Liver (tissue), 9 donors: ENCODE measurements around the gene MYOD1. TPM values are rescaled to one million over a fixed set of nuclear protein-coding genes. Genes with fewer than 3 reads are reported as not detected.

Experiments used
- DNase-seq: peaks from one replicate; pipeline ENCODE4 v3.0.0-alpha.2; 2017; ENCODE audit warnings: low spot score
- H3K27ac ChIP-seq, 2 donors: one replicate each; pipeline ENCODE4 v1.7.0; 2013; ENCODE audit warnings: inconsistent platforms in 2 of 2, low read length in 2 of 2, control low read depth in 1 of 2, low read depth in 1 of 2, mild to moderate bottlenecking in 1 of 2
- H3K27me3 ChIP-seq, 4 donors: one replicate each; pipeline versions ENCODE4 v1.6.1 to v1.7.0; 2013; ENCODE audit warnings: low read length in 3 of 4, inconsistent platforms in 1 of 4, mild to moderate bottlenecking in 1 of 4, moderate library complexity in 1 of 4; ENCODE audit not compliant: control insufficient read depth in 4 of 4, insufficient read depth in 4 of 4
- H3K36me3 ChIP-seq, 4 donors: one replicate each; pipeline versions ENCODE4 v1.6.1 to v1.7.0; 2013; ENCODE audit warnings: low read length in 3 of 4, mild to moderate bottlenecking in 3 of 4, low read depth in 1 of 4, moderate library complexity in 1 of 4; ENCODE audit not compliant: control insufficient read depth in 4 of 4, insufficient read depth in 3 of 4
- H3K4me1 ChIP-seq, 4 donors: one replicate each; pipeline versions ENCODE4 v1.6.1 to v1.7.0; 2013; ENCODE audit warnings: low read length in 3 of 4, mild to moderate bottlenecking in 3 of 4, moderate library complexity in 1 of 4; ENCODE audit not compliant: control insufficient read depth in 4 of 4, insufficient read depth in 4 of 4
- H3K4me3 ChIP-seq, 3 donors: one replicate each; pipeline versions ENCODE4 v1.6.1 to v1.7.0; 2013; ENCODE audit warnings: low read length in 3 of 3, control low read depth in 1 of 3, low read depth in 1 of 3, mild to moderate bottlenecking in 1 of 3
- H3K9ac ChIP-seq, 2 donors: one replicate each; pipeline ENCODE4 v1.7.0; 2013; ENCODE audit warnings: low read length in 2 of 2, mild to moderate bottlenecking in 2 of 2, moderate library complexity in 2 of 2, control low read depth in 1 of 2, low read depth in 1 of 2
- H3K9me3 ChIP-seq, 4 donors: one replicate each; pipeline versions ENCODE4 v1.6.1 to v1.7.0; 2013; ENCODE audit warnings: low read length in 3 of 4; ENCODE audit not compliant: control insufficient read depth in 4 of 4
- FOXA1 ChIP-seq: IDR thresholded peaks from 2 replicates; pipeline ENCODE4 v1.6.1; 2016; ENCODE audit warnings: antibody characterized with exemption
- FOXA2 ChIP-seq: IDR thresholded peaks from 2 replicates; pipeline ENCODE4 v1.6.1; 2016; ENCODE audit warnings: antibody characterized with exemption
- GABPA ChIP-seq, 2 donors: IDR thresholded peaks in 1 of 2; conservative IDR thresholded peaks in 1 of 2; 2 replicates each; pipeline ENCODE4 v1.6.1; 2016; ENCODE audit warnings: antibody characterized with exemption in 2 of 2, mild to moderate bottlenecking in 1 of 2, moderate library complexity in 1 of 2
- HNF4A ChIP-seq, 2 donors: conservative IDR thresholded peaks; 2 replicates each; pipeline ENCODE4 v1.6.1; 2016; ENCODE audit warnings: antibody characterized with exemption in 2 of 2, mild to moderate bottlenecking in 2 of 2
- HNF4G ChIP-seq: IDR thresholded peaks from 2 replicates; pipeline ENCODE4 v1.6.1; 2016; ENCODE audit warnings: antibody characterized with exemption
- JUND ChIP-seq, 2 donors: IDR thresholded peaks; 2 replicates each; pipeline ENCODE4 v1.6.1; 2016; ENCODE audit warnings: antibody characterized with exemption in 2 of 2
- NR2F2 ChIP-seq: IDR thresholded peaks from 2 replicates; pipeline ENCODE4 v1.6.1; 2016; ENCODE audit warnings: antibody characterized with exemption
- RAD21 ChIP-seq, 2 donors: IDR thresholded peaks; 2 replicates each; pipeline ENCODE4 v1.6.1; 2016; ENCODE audit warnings: antibody characterized with exemption in 2 of 2, mild to moderate bottlenecking in 2 of 2
- RXRA ChIP-seq, 2 donors: IDR thresholded peaks; 2 replicates each; pipeline ENCODE4 v1.6.1; 2017 to 2018; ENCODE audit warnings: antibody characterized with exemption in 2 of 2, mild to moderate bottlenecking in 1 of 2
- SP1 ChIP-seq: IDR thresholded peaks from 2 replicates; pipeline ENCODE4 v1.6.1; 2018; ENCODE audit warnings: antibody characterized with exemption, mild to moderate bottlenecking
- TAF1 ChIP-seq: conservative IDR thresholded peaks from 2 replicates; pipeline ENCODE4 v1.6.1; 2016; ENCODE audit warnings: antibody characterized with exemption, mild to moderate bottlenecking
- YY1 ChIP-seq: IDR thresholded peaks from 2 replicates; pipeline ENCODE4 v1.6.1; 2016; ENCODE audit warnings: antibody characterized with exemption, mild to moderate bottlenecking
- WGBS: extraction: QIAGEN DNeasy Blood & Tissue Kit; methylation state at CpG from one replicate; pipeline ENCODE4 v1.1.7; 2013; 5-methylcytosine and 5-hydroxymethylcytosine counted together
- polyA plus RNA-seq, 2 donors: library from polyadenylated mRNA; stranded (reverse) in 1 of 2; unstranded in 1 of 2; fragments of 200-250 nt in 1 of 2; fragments of >200 nt in 1 of 2; fragmentation: Nextera tagmentation in 1 of 2; extraction: Ambion mirVana in 1 of 2; gene quantifications; one replicate each; pipeline versions ENCODE4 v1.2.1 to v1.2.3, GENCODE V29; 2013 to 2015
- total RNA-seq, 2 donors: library from RNA; depleted of rRNA; stranded (reverse); fragments of >200 nt; gene quantifications; one replicate each; pipeline ENCODE4 v1.2.3, GENCODE V29; 2014
- TF ChIP-seq, protein P1 (sequence below): IDR thresholded peaks from 2 replicates; pipeline ENCODE4 v1.6.1; 2016; ENCODE audit warnings: antibody characterized with exemption, mild to moderate bottlenecking
- TF ChIP-seq, protein P2 (sequence below): IDR thresholded peaks from 2 replicates; pipeline ENCODE4 v1.6.1; 2016; ENCODE audit warnings: antibody characterized with exemption
- TF ChIP-seq, protein P3 (sequence below): IDR thresholded peaks from 2 replicates; pipeline ENCODE4 v1.6.1; 2016; ENCODE audit warnings: antibody characterized with exemption
- TF ChIP-seq, protein P4 (sequence below): fragments of 150-350 bp; IDR thresholded peaks from 2 replicates; pipeline ENCODE4 v1.5.1; 2017; ENCODE audit warnings: improper control_type of control experiment, low read depth, low read length; ENCODE audit not compliant: missing input control
- donor health status: healthy.
- donor health status: healthy.
- donor health status: healthy.
- donor health status: healthy.
- donor health status: healthy.

MYOD1 gene
- total and polyA plus RNA-seq, 4 donors: not detected

DNA sequence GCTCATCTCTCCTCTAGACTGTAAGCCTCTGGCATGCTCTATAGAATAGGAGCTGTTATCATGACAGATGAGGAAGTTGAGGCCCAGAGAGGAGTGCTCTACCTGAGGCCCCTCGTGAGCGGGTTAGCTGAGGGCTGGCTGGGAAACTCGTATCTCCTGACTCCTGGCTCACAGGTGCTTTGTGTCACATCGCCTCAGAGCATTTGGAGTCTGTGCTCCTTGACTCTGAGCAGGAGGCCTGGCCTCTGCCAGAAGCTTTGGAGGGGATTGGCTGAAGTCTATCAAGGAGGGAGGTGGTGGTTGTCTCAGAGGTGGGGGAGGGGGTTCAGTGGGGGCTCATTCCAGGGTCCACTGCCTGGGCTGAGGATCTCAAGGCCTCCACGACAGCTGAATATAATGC, 22.6 kb downstream of the MYOD1 start:
- Histone ChIP-seq H3K9ac (no peak overlapping the region), H3K36me3 (no peaks in the 10 kb centered on the region), H3K4me3 (no peak overlapping the region), H3K9me3 (no peaks in the 10 kb centered on the region), H3K27me3 (peaks cover 0 to 4% (median 0%) of the 10 kb centered on the region in 4 donors), H3K4me1 (no peaks in the 10 kb centered on the region), H3K27ac (no peak overlapping the region)
- no peak for DNase-seq
- WGBS: 86% methylated on average over 5 of the region's 5 CpGs
- TF ChIP-seq SP1 (no peak), TAF1 (no peak), FOXA2 (no peak)

DNA sequence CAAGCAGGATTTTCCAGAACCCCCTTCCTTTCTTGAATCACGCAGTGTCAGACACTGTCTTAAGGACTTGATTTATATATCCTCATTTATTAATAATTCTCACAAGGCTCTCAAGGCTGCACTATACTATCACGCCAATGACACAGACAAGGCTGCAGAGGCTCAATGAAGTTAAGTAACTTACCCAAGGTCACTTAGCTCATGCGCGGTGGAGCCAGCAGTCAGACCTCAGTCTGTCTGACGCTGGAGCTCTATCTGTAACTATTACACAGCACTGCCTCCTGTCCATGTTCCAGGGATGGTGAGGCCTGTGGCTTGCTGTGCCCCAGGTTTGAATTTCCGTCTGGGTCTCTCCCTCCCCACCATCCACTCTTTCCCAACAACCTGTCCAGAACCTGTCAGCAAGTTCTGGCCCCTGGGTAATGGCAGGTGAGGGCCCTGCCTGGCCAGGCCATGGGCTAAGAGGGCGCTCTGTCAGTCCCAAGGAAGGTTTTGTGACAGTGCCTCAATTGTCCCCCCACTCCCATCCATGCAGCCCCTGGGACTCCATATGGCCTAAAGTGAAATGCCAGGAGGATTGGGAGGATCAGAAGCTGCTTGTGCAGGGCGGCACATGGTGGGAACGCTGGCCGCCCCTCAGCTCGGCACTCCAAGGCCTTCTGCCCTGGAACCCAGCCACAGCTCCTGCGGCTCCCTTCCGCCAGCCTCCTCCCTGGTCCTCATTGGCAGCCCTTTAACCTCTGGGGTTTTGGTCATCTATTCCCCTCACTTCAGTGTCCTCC, 23.8 kb downstream of the MYOD1 start:
- Histone ChIP-seq H3K9me3 (no peaks in the 10 kb centered on the region), H3K4me1 (no peaks in the 10 kb centered on the region), H3K4me3 (no peak overlapping the region), H3K27ac (no peak overlapping the region), H3K9ac (no peak overlapping the region), H3K36me3 (no peaks in the 10 kb centered on the region), H3K27me3 (no peaks in the 10 kb centered on the region)
- TF ChIP-seq JUND (IDR thresholded peaks at IDR 0.05) (no peak), NR2F2 (no peak), FOXA1 (no peak), FOXA2 (no peak), RAD21 (IDR thresholded peaks at IDR 0.05) (no peak), TAF1 (no peak), HNF4G (no peak), HNF4A (conservative IDR thresholded peaks at IDR 0.05) (no peak)
- TF ChIP-seq, protein P1, sequence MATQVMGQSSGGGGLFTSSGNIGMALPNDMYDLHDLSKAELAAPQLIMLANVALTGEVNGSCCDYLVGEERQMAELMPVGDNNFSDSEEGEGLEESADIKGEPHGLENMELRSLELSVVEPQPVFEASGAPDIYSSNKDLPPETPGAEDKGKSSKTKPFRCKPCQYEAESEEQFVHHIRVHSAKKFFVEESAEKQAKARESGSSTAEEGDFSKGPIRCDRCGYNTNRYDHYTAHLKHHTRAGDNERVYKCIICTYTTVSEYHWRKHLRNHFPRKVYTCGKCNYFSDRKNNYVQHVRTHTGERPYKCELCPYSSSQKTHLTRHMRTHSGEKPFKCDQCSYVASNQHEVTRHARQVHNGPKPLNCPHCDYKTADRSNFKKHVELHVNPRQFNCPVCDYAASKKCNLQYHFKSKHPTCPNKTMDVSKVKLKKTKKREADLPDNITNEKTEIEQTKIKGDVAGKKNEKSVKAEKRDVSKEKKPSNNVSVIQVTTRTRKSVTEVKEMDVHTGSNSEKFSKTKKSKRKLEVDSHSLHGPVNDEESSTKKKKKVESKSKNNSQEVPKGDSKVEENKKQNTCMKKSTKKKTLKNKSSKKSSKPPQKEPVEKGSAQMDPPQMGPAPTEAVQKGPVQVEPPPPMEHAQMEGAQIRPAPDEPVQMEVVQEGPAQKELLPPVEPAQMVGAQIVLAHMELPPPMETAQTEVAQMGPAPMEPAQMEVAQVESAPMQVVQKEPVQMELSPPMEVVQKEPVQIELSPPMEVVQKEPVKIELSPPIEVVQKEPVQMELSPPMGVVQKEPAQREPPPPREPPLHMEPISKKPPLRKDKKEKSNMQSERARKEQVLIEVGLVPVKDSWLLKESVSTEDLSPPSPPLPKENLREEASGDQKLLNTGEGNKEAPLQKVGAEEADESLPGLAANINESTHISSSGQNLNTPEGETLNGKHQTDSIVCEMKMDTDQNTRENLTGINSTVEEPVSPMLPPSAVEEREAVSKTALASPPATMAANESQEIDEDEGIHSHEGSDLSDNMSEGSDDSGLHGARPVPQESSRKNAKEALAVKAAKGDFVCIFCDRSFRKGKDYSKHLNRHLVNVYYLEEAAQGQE: no peak
- TF ChIP-seq, protein P2, sequence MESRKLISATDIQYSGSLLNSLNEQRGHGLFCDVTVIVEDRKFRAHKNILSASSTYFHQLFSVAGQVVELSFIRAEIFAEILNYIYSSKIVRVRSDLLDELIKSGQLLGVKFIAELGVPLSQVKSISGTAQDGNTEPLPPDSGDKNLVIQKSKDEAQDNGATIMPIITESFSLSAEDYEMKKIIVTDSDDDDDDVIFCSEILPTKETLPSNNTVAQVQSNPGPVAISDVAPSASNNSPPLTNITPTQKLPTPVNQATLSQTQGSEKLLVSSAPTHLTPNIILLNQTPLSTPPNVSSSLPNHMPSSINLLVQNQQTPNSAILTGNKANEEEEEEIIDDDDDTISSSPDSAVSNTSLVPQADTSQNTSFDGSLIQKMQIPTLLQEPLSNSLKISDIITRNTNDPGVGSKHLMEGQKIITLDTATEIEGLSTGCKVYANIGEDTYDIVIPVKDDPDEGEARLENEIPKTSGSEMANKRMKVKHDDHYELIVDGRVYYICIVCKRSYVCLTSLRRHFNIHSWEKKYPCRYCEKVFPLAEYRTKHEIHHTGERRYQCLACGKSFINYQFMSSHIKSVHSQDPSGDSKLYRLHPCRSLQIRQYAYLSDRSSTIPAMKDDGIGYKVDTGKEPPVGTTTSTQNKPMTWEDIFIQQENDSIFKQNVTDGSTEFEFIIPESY: no peak
- no peak for DNase-seq
- WGBS: 86% methylated on average over 13 of the region's 13 CpGs

DNA sequence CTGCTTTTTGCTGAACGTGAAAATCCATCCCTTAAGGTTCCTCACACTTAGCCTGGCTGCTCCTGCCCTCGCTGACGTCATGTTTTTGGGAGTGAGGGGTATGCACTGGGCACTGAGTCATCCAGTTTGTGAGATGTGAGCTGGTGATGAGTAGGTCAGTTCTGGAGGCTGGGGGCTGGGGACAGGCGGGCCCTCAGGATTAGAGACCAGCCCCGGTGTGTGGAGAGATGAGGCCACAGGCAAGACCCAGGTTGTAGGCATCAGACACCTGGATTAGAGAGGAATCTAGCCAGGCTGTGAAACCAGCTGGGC, 24.4 kb downstream of the MYOD1 start:
- no peaks in the 10 kb centered on the region for H3K27me3 ChIP-seq
- no peak overlapping the region for H3K4me3 ChIP-seq
- H3K27ac ChIP-seq: no peak overlapping the region
- no peaks in the 10 kb centered on the region for H3K4me1 ChIP-seq
- no peaks in the 10 kb centered on the region for H3K36me3 ChIP-seq
- H3K9ac ChIP-seq: no peak overlapping the region
- no peaks in the 10 kb centered on the region for H3K9me3 ChIP-seq
- DNase-seq: no peak
- WGBS: 89% methylated on average over 5 of the region's 5 CpGs
- TF ChIP-seq, protein P3, sequence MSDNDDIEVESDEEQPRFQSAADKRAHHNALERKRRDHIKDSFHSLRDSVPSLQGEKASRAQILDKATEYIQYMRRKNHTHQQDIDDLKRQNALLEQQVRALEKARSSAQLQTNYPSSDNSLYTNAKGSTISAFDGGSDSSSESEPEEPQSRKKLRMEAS: no peak
- TF ChIP-seq HNF4A (conservative IDR thresholded peaks at IDR 0.05) (no peak), FOXA2 (no peak), RXRA (IDR thresholded peaks at IDR 0.05) (no peak), FOXA1 (no peak), HNF4G (no peak), YY1 (no peak), NR2F2 (no peak), TAF1 (no peak), GABPA (IDR thresholded peaks at IDR 0.05 in 1 of 2, conservative IDR thresholded peaks at IDR 0.05 in 1 of 2) (no peak), JUND (IDR thresholded peaks at IDR 0.05) (no peak), SP1 (no peak)
- TF ChIP-seq, protein P4, sequence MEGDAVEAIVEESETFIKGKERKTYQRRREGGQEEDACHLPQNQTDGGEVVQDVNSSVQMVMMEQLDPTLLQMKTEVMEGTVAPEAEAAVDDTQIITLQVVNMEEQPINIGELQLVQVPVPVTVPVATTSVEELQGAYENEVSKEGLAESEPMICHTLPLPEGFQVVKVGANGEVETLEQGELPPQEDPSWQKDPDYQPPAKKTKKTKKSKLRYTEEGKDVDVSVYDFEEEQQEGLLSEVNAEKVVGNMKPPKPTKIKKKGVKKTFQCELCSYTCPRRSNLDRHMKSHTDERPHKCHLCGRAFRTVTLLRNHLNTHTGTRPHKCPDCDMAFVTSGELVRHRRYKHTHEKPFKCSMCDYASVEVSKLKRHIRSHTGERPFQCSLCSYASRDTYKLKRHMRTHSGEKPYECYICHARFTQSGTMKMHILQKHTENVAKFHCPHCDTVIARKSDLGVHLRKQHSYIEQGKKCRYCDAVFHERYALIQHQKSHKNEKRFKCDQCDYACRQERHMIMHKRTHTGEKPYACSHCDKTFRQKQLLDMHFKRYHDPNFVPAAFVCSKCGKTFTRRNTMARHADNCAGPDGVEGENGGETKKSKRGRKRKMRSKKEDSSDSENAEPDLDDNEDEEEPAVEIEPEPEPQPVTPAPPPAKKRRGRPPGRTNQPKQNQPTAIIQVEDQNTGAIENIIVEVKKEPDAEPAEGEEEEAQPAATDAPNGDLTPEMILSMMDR: no peak
- TF ChIP-seq, protein P1: no peak
